NCI-H1417 treated with DMSO at 0.1 percent for 48 hours (cell line): ENCODE data around the gene SLC15A3.

ENCODE experiments used
- DNase-seq: peaks from one replicate; lab custom pipeline; 2025; lab: John Stamatoyannopoulos, UW

Gene SLC15A3

DNA sequence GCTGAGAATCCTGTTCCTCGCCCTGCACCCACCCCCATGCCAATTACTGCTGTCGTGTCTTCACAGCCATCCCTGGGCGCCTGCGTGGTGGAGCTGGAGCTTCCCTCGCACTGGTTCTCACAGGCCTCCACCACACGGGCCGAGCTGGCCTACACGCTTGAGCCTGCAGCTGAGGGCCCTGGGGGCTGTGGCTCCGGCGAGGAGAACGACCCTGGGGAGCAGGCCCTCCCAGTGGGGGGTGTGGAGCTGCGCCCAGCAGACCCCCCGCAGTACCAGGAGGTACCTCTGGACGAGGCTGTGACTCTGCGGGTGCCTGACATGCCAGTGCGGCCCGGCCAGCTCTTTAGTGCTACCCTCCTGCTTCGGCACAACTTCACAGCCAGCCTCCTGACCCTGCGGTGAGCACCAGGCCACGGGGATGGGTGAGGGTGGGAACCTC, 23.4 kb downstream of the SLC15A3 start:
- no peak for DNase-seq

- no peak for DNase-seq
Observed at GRCh38 chr11:60927600-60927999, 24.4 kb downstream of the SLC15A3 start.

DNA sequence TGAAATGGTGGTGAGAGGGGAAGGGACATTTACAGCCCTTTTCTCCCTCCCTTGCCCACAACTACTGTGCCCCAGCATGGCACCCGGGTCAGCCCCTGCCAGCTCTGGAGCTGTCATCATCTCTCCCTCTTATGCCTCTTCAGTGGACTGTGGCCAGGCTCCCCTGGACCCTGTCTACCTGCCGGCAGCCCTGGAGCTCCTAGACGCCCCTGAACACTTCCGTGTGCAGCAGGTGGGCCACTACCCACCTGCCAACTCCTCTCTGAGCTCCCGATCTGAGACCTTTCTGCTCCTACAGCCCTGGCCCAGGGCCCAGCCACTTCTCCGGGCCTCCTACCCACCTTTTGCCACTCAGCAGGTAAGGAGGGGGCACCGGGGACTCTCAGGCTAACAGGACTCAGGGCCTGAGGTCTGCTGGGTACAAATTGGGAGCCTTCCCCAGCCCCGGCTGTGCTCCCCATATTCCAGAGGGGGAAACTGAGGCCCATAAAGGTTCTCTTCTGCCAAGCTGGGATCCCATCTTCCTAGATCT, 24.8 kb downstream of the SLC15A3 start:
- no peak for DNase-seq

- no peak for DNase-seq
Observed at GRCh38 chr11:60926500-60926899, 25.5 kb downstream of the SLC15A3 start.

- no peak for DNase-seq
Observed at GRCh38 chr11:60925868-60926267, 26.1 kb downstream of the SLC15A3 start.

- DNase-seq = no peak
Observed at GRCh38 chr11:60924906-60925853, 26.8 kb downstream of the SLC15A3 start.

DNA sequence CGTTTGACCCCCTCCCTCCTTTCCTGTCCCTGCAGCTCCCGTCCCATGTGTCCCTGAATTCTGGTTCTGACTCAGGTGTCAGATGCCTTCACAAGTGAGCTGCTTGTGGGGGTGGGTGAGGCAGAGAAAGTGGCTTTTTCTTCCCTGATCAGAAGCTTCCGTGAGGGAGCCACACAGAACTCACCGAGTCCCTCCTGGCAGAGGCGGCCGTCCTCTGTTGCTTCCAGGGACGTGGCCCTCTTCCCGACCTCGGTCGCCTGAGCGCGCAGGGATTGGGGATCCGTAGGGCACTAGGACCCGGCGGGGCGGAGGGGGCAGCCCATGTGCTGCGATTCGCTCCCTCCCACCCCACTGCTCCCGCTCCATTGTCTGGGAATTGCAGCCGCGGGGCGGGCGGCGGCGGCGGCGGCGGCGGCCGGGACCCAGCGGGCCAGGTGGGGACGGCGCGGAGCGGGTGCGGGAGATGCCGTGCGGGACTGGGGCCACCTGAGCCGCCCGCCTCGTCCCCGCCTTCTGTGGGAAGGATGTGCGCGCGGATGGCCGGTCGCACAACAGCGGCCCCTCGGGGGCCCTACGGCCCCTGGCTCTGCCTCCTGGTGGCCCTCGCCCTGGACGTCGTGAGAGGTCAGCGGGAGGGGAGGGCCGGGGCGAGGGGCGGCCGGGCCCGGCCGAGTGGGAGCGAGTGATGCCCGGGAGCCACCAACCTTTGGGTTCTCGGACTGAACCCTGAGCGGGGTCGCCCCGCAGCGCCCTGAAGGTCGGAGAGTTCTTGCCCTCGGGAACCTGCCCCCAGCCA, 27.7 kb downstream of the SLC15A3 start, which contains the start of gene TMEM132A:
Gene TMEM132A, plus strand, starts transcription at position 351 of the 796 bp plus-strand sequence. Its CDS starts 174 bp downstream, at position 525.
- DNase-seq = peak; percentile 41

DNA sequence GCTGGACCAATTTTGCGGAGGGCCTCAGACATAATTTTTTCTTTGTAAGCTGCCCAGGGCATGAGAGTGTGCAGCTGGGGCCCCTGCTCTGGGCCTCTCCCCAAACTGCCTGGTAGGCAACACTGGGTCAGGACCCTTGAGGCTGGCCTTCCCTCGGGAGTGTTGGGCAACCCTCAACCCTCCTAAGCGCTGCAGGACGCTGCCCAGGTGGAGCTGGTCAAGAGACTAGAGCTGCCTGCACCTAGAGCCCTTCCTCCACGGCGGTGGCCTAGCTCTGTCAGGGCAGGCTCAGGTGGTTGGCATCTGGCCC, 28.2 kb downstream of the SLC15A3 start:
- DNase-seq = no peak

GRCh38 chr11:60923326-60923725, 28.6 kb downstream of the SLC15A3 start:
- DNase-seq = no peak

- no peak for DNase-seq
Observed at GRCh38 chr11:60922906-60923305, 29.1 kb downstream of the SLC15A3 start.

DNA sequence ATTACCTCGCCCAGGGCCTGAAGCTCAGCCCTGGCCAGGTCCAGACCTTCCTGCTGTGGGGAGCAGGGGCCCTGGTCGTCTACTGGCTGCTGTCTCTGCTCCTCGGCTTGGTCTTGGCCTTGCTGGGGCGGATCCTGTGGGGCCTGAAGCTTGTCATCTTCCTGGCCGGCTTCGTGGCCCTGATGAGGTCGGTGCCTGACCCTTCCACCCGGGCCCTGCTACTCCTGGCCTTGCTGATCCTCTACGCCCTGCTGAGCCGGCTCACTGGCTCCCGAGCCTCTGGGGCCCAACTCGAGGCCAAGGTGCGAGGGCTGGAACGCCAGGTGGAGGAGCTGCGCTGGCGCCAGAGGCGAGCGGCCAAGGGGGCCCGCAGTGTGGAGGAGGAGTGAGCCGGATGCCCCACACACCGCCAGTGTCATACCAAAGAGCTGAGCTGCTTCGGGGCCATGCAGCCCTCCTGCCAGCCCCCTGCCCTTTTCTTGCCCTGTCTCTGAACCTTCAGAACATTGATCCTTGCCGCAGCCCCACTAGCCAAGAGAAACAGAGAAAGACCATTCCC, 30.1 kb downstream of the SLC15A3 start:
- no peak for DNase-seq

DNA sequence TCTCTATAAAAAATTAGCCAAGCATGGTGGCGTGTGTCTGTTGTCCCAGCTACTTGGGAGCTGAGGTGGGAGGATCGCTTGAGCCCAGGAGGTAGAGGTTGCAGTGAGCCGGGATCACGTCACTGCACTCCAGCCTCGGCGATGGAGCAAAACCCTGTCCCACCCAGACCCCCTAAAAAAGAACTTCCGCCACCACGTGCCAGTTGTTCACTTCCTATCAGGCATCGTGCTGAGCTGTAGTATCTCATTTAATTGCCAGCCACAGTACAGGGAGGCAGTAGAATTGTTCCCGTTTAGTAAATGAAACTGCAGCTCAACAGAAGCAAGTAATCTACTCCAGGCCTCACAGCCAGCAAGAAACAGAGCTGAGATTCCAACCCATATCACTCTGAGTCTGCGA, 30.7 kb downstream of the SLC15A3 start:
- DNase-seq = no peak

DNA sequence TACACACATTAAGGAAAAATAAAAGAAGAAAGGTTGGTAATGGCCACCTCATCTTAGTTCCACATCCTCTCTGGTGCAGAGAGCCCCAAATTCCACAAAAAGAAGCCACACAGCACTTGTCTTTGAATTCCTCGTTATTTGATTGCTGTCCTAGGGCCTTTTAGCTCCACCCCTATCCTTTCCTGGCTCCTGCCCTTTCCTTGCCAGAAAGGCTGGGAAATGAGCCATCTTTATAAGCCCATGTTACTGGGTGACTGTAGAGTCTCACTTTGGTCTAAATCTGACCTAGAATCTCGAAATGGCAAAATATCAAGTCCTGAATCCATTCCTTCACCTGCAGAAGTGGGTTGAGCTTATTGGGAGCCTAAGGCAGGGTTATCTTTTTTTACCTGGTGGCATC, 32.0 kb downstream of the SLC15A3 start:
- no peak for DNase-seq

GRCh38 chr11:60919320-60919719, 32.7 kb downstream of the SLC15A3 start:
- DNase-seq = no peak

DNA sequence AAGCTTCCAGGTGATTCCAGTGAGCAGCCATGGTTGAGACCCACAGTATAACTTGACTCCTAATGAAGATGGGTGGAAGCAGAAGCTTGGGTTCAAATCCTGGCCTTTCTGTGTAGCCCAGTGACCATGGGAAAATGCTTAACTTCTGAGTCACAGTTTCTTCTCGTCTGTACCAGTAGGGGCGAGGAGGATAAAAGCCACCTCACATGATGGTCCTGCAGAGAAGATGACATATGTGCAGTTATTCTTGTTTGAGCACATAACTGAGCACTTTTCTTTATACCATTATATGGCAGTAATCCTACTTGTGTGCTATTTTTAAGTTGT, 33.1 kb downstream of the SLC15A3 start:
- DNase-seq = no peak

DNA sequence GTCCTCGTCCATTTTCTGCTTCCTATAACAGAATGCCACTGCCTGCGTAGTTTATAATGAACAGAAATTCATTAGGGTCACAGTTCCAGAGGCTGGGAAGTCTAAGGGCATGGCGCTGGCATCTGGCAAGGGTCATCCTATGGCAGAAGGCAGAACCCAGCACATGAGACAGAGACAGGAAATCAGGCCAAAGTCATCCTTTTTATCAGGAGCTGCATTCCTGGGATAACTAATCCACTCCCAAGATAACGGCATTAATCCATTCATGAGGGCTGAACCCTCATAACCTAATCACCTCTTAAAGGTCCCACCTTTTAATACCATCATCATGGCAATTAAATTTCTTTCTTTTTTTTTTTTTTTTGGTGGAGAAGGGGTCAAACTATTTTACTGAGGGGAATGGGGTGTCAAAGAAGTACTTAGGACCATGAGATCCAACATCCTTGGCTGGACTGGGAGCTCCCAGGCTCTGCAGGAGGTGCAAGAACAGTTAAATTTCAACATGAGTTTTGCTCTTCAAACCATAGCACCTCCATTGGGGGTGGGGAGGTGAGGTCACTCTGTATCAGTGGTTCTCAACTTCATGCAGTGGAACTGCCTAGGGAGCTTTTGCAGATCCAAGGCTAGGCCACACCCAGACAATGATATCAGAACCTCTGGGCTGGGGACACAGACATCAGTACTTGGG, 33.6 kb downstream of the SLC15A3 start:
- DNase-seq = no peak

- no peak for DNase-seq
Observed at GRCh38 chr11:60917267-60917666, 34.7 kb downstream of the SLC15A3 start.

GRCh38 chr11:60916669-60917206, 35.2 kb downstream of the SLC15A3 start:
- no peak for DNase-seq

DNA sequence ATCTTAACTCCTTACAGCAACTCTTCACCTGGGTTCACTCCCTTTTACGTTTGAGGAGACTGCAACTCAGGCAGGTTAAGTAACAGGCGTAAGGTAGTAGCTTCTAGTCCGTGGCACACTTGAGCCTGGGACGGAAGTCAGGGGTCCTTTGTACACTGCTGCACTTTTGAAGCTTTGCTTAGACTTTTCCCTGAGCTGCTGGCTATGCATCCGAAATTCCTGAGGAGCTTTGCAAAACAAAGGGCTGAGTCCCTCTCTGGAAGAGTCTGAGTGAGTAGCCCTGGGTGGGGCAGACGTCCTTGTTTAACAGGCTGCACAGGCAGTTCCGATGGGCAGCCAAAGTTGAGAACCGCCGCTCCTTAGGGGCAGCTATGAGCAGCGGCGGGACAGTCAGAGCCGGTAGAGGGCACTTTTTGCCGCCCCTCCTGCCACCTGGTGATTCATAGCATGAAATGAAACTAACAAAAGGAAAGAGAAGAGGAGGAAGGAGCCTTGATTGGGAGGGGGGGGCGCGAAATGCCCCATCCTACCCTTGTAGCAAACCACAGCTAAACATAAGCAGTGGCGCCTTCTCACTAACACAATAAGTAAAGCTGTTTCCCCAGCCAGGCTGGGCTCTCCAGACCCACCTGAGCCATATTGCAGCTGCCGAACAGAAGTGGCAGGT, 36.6 kb downstream of the SLC15A3 start:
- DNase-seq = no peak

- no peak for DNase-seq
Observed at GRCh38 chr11:60914633-60915247, 37.2 kb downstream of the SLC15A3 start.
